ENCODE results near the gene HSPA12B. TPM values are rescaled to one million over a fixed set of nuclear protein-coding genes. Genes with fewer than 3 reads are reported as not detected.

The HSPA12B gene
- total and polyA plus RNA-seq, 2 of the 4 experiments (the other 2 are of a cell fraction) = not detected

- BruUV-seq (replicated peaks) = no TSS peak
- POLR2A ChIA-PET (ENCODE audit: unreplicated experiment) = no interaction called here
Measured at GRCh38 chr20:3775457-3776108, 43.1 kb downstream of the HSPA12B start.

More at GRCh38 chr20:3775457-3776108, 43.1 kb downstream of the HSPA12B start:
- no peak overlapping the region for H4K8ac ChIP-seq (ENCODE audit: low read depth in 2 of 2, low read length in 2 of 2)
- H2BK15ac ChIP-seq (ENCODE audit: low read depth, low read length) = no peak overlapping the region
- no peak overlapping the region for H2AFZ ChIP-seq (replicated peaks; ENCODE audit: low read length, poor library complexity)
- H3K14ac ChIP-seq (replicated peaks; ENCODE audit: low read depth, low read length) = no peak overlapping the region
- no peaks in the 10 kb centered on the region for H3K9me3 ChIP-seq (ENCODE audit: control insufficient read depth, insufficient read depth, low read length)
- peaks cover 4% of the 10 kb centered on the region; the same call in 1 of the 2 replicates for H3K4me1 ChIP-seq (ENCODE audit: control insufficient read depth, insufficient read depth, low read length)
- no peaks in the 10 kb centered on the region for H4K20me1 ChIP-seq (ENCODE audit: insufficient read depth, low read length)
- H2AK9ac ChIP-seq (replicated peaks; ENCODE audit: low read depth, low read length, poor library complexity) = no peak overlapping the region
- intact Hi-C loops (cut with micrococcal nuclease) = no loop called here
- no peak overlapping the region for H3K56ac ChIP-seq (ENCODE audit: extremely low read depth, insufficient read depth, low read length)
- no peak overlapping the region for H3K18ac ChIP-seq (ENCODE audit: low read depth, low read length)
- no peak overlapping the region for H3K4ac ChIP-seq (ENCODE audit: low read depth, low read length)
- TF ChIP-seq RAD21 (IDR thresholded peaks at IDR 0.05; ENCODE audit: low read length) (no peak), CHD1 (IDR thresholded peaks at IDR 0.05; ENCODE audit: low read depth, low read length) (no peak)
- H2AK5ac ChIP-seq (ENCODE audit: low read depth, low read length) = no peak overlapping the region
- H3K23ac ChIP-seq (ENCODE audit: low read depth, low read length) = no peak overlapping the region
- no peak overlapping the region for H3K9ac ChIP-seq (ENCODE audit: low read depth, low read length)
- H4K91ac ChIP-seq (ENCODE audit: insufficient read depth, low read depth, low read length) = no peak overlapping the region
- no peak overlapping the region for H3K4me2 ChIP-seq (ENCODE audit: low read depth, low read length)
- dilution Hi-C loops (cut with HindIII; ENCODE audit: low sequenced_read_pairs, unreplicated experiment) = no loop called here
- no peak overlapping the region for H3K4me3 ChIP-seq (ENCODE audit: insufficient read depth, low read depth, low read length)
- ATAC-seq (ENCODE audit: low read depth) (no peak), DNase-seq (no peak)
- no peaks in the 10 kb centered on the region for H3K36me3 ChIP-seq (ENCODE audit: control insufficient read depth, insufficient read depth, low read length)
- H2BK120ac ChIP-seq (ENCODE audit: low read depth, low read length) = no peak overlapping the region
- H3K27ac ChIP-seq (ENCODE audit: insufficient read depth, low read length) = no peak overlapping the region
- in situ Hi-C loops (cut with MboI; ENCODE audit: low sequenced_read_pairs) = no loop called here
- WGBS, 2 experiments (ENCODE audit: extremely low coverage in 2 of 2, insufficient read length in 1 of 2) = 43% methylated on average over 1 of the region's 4 CpGs; no CpG with 5 or more reads in 1 of the 2 experiments
- H2BK20ac ChIP-seq (ENCODE audit: low read depth, low read length) = no peak overlapping the region
- H3K79me1 ChIP-seq (ENCODE audit: low read depth in 1 of 2, low read length in 2 of 2) = no peaks in the 10 kb centered on the region
- H3K27me3 ChIP-seq (ENCODE audit: control insufficient read depth, insufficient read depth, low read length) = peaks cover 9% of the 10 kb centered on the region; the same call in 1 of the 2 replicates
- CTCF ChIA-PET = no interaction called here
- H2BK5ac ChIP-seq (ENCODE audit: low read depth, low read length, poor library complexity, severe bottlenecking) = no peak overlapping the region
- no peak overlapping the region for H4K5ac ChIP-seq (ENCODE audit: low read depth, low read length)
- H3K9me1 ChIP-seq (ENCODE audit: insufficient read depth, low read length) = peaks cover 7% of the 10 kb centered on the region; the same call in 1 of the 2 replicates

Data from IMR-90 (cell line).